Coronary artery (tissue), 2 donors: ENCODE results near the gene LHX5.

ENCODE experiments used
- DNase-seq: peaks from one replicate; pipeline ENCODE4 v3.0.0-alpha.2; 2017; ENCODE audit warnings: low spot score
- H3K27ac ChIP-seq, 2 donors: fragments of 200-600 bp; sonication (generic); one replicate each; pipeline ENCODE4 v1.5.1; 2016 to 2019
- H3K4me3 ChIP-seq: fragments of 200-600 bp; sonication (generic); 2 replicates; pipeline ENCODE4 v1.5.1; 2016; ENCODE audit warnings: mild to moderate bottlenecking, moderate library complexity
- TF ChIP-seq, protein P1 (sequence below): fragments of 200-600 bp; sonication (generic); IDR thresholded peaks from one replicate; pipeline ENCODE4 v1.5.1; 2019; ENCODE audit warnings: antibody characterized with exemption

The LHX5 gene

DNA sequence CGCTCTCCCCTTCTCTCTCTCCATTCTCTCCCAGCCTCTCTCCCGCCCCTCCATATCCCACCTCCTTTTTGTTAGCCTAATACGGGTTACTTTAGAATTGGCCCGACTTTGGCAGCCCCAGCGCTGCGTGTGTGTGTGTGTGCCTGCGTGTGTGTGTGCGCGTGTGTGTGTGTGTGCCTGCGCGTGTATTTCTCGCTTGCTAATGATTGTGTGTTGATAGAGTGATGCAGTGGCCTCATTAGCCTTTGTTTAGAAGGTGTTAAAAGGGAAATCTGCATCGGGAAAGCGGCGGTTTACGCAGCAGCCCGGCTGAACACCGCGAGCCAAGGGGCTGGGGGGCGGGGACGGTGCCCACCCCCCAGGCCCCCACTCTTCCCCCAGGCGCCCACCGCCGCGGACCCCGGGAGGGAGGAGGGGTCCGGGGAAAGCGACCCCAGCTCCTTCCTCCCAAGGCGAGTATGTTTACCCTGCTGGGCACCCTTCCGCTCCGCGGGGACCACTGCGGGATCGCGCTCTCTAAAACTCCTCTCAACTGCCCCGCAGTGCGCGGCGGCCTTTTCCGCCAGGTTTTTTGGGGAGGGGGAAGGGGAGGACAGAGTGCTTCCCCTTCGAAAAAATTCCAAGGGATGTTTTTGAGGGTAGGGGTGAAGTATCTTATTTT lies 6.8 kb upstream of the LHX5 start:
- no peak for DNase-seq
- TF ChIP-seq, protein P1, sequence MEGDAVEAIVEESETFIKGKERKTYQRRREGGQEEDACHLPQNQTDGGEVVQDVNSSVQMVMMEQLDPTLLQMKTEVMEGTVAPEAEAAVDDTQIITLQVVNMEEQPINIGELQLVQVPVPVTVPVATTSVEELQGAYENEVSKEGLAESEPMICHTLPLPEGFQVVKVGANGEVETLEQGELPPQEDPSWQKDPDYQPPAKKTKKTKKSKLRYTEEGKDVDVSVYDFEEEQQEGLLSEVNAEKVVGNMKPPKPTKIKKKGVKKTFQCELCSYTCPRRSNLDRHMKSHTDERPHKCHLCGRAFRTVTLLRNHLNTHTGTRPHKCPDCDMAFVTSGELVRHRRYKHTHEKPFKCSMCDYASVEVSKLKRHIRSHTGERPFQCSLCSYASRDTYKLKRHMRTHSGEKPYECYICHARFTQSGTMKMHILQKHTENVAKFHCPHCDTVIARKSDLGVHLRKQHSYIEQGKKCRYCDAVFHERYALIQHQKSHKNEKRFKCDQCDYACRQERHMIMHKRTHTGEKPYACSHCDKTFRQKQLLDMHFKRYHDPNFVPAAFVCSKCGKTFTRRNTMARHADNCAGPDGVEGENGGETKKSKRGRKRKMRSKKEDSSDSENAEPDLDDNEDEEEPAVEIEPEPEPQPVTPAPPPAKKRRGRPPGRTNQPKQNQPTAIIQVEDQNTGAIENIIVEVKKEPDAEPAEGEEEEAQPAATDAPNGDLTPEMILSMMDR: no peak
- H3K4me3 ChIP-seq: no peak overlapping the region
- no peak overlapping the region for H3K27ac ChIP-seq

DNA sequence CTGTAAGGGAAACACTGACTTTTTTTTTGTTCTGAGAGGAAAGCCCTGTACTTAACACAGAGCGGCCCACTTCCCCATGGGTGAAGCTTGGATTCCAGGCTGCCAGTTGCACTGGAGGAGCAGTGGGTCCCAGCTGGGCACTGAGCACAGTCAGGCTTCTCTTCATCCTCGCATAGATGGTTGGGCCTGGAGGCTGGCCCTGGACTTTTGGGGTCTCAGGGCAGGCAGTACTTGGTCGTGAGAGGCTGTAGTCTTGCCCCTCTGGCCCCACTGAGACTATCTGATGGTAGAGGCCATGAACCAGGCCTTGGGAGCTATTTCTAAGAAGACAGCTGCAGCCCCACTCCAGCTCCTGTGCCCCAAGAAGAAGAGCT lies 6.2 kb upstream of the LHX5 start:
- no peak for DNase-seq
- H3K27ac ChIP-seq: no peak overlapping the region

DNA sequence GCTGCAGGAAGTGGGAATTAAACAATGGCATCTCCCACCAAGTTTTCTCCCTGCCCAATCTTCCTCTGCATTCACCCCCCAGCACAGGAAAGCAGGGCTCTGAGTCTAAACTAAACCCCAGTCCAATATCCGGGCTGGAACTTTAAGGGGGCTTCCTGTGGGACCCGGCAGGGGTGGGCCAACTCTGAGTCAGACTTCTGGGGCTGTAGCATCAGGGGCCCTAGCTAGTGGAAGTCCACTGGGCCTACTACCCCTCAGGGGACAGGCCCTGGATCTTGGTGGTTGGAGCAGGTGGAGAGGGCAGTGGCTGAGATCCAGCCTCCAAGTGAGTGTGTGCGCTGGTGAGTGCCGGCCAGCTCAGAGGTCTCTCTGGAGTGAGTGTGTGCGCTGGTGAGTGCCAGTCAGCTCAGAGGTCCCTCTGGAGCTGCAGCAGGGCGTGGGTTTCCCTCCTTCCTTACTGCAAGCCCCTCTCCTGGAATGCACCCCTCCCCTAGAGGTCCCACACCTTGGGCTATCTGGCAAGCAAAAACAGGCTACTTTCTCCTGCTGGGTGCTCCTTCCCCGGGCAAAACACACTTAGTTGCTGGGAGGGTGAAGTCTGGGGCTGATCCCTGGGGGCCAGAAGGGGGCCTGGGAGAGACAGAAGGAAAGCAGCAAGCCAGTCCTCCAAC lies 5.6 kb upstream of the LHX5 start:
- TF ChIP-seq, protein P1: no peak
- no peak for DNase-seq
- Histone ChIP-seq H3K27ac (no peak overlapping the region), H3K4me3 (no peak overlapping the region)

More for the DNA sequence above, 6.2 kb upstream of the LHX5 start:
- TF ChIP-seq, protein P1: no peak
- H3K4me3 ChIP-seq: no peak overlapping the region

DNA sequence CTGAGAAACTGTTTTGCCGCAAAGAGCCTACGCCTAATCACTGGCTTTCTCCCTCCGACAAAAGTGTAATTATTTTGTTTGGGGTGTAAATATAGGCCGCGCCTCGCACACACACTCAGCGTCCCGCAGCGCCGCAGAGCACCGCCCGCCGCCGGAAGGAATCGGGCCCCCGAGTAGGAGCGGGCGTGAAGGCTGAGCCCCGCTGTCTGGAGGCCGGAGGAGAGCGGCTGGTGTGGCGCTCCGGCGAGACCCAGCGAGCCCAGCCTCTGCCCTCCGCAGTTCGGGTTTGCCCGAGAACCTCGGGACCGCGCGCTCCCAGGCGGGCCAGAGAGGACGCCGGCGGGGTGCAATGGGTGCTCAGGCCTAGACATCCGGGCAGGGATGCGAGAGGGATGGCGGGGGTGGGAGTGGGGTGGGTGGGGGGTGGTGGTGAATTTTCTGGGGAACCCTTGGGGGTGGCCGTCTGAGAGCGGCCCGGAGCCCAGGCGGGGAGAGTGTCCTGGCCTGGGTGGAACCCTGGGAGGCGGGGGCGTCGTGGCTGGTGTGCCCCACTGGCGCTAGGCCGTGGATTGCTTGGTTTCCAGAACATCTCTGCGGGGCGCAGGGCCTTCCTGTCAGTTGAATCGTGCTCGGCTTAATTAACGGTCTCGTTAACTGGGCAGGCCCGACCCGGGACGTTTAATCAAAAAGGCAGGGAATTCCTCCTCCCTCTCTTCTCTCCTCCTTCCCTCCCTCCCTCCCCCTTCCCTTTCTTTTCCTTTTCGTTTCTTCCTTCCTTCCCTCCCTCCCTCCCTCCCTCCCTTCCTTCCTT lies 4.7 kb upstream of the LHX5 start:
- no peak overlapping the region for H3K4me3 ChIP-seq
- TF ChIP-seq, protein P1: no peak
- no peak overlapping the region for H3K27ac ChIP-seq
- no peak for DNase-seq

DNA sequence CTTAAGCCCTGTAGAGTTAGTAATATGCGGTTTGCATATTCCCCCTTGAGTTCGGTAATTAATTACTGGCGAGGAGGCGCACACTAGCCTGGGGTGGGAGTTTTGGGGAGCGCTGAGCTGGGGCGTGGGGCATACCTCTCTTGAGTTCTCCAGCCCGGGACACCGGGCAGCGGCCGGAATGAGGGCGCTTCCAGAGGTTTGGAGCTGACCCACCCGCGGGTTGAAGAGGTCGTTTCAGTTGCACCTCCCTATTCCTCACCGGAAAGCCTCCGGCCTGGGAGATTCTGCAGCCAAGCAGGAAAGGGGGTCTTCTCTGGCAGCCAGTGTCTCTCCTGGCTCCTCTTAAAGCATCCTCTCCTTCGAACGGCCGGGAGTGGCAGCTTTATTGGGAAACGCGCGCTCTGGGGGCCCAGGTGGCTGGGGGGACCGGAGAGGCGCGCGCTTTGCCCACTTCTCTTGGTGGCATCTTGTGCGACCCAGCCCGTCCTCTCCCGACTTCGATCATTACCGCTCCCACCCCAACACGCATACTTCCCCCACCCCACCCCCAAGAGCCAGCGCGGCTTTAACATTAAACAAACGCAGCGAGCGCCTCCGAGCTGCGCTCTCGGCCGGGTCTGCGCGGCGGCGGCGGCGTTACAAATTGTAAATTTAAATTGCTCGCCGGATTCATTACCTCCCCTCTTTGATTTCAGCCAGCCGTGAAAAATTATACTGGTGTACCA lies 3.9 kb upstream of the LHX5 start:
- TF ChIP-seq, protein P1: no peak
- no peak for DNase-seq
- no peak overlapping the region for H3K27ac ChIP-seq
- no peak overlapping the region for H3K4me3 ChIP-seq

DNA sequence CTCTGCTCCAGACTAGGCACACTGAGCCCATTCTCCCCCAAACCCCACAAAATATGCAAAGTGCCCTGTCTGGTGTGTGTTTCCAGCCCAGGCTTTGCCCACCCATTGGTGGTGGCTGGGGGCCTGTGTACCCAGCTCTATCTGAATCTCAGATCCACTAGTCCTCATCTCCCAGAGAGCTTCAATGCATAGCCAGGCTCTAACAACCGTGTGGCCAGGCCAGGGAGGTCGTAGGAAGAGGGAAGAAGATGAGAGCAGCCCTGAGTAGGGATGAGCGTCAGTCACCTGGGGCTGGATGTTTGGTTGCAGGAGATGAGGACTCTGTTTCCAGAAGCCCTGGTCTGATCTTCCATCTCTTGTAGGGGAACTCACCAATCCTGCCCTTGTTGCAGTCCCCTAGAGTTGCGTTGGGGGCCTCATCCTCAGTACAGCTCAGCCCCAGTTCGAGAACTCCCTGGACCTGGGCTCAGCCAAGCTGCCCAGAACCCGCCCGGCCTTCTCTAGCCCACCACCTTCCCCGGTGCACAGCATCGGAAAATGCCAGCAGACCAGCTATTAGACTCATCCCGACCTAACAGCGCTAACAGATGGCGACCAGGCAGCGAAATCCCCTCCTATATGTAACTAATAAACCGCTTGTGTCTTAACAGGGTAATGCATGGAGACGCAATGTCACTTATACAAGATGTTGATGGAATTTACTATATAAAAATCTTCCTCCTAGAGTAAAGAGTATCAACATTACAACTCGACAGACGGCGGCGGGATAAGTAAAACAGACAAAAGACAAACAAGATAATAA lies 3.2 kb upstream of the LHX5 start:
- Histone ChIP-seq H3K4me3 (no peak overlapping the region), H3K27ac (no peak overlapping the region)
- TF ChIP-seq, protein P1: no peak
- no peak for DNase-seq
